ENCODE data around the gene PTPRG. TPM values are rescaled to one million over a fixed set of nuclear protein-coding genes. Genes with fewer than 3 reads are reported as not detected.

The PTPRG gene
- total RNA-seq, 1 experiment from 2014 or later = 0.73 TPM

- BruUV-seq (replicated peaks) = no TSS peak
- no peak for ATAC-seq
- ChIA-PET POLR2A (ENCODE audit: unreplicated experiment) (no interaction called here), CTCF (no interaction called here)
- H3K79me2 ChIP-seq (ENCODE audit: low read length) = no peaks in the 10 kb centered on the region
- H3K4me2 ChIP-seq (ENCODE audit: low read length) = no peak overlapping the region
- intact Hi-C loops (cut with micrococcal nuclease) = no loop called here
- DNase-seq = no peak
- no peak overlapping the region for H3K27ac ChIP-seq (ENCODE audit: low read length)
- H3K4me3 ChIP-seq (ENCODE audit: low read length) = no peak overlapping the region
- H3K4me1 ChIP-seq (ENCODE audit: insufficient read depth, low read length) = no peaks in the 10 kb centered on the region
- H4K20me1 ChIP-seq (ENCODE audit: low read length) = no peaks in the 10 kb centered on the region
- H3K36me3 ChIP-seq (ENCODE audit: low read depth, low read length) = no peaks in the 10 kb centered on the region
- TF ChIP-seq EZH2phosphoT487 (IDR thresholded peaks at IDR 0.05; ENCODE audit: borderline replicate concordance, low read length) (no peak), CTCF (conservative IDR thresholded peaks at IDR 0.05; ENCODE audit: low read depth, low read length) (no peak), EZH2 (IDR thresholded peaks at IDR 0.05; ENCODE audit: low read length, unreplicated experiment) (no peak)
- no peaks in the 10 kb centered on the region for H3F3A ChIP-seq (ENCODE audit: low read length, unreplicated experiment)
- no peak overlapping the region for H3K9ac ChIP-seq (ENCODE audit: low read length)
- no peaks in the 10 kb centered on the region for H3K27me3 ChIP-seq (ENCODE audit: low read length)
- H3K9me3 ChIP-seq (ENCODE audit: low read length) = no peaks in the 10 kb centered on the region
- H3K9me2 ChIP-seq (replicated peaks; ENCODE audit: low read length) = no peaks in the 10 kb centered on the region
- H2AFZ ChIP-seq (ENCODE audit: low read length) = no peak overlapping the region
Measured at GRCh38 chr3:61945657-61946056, 384.3 kb downstream of the PTPRG start.

GRCh38 chr3:61946570-61947324 is 385.4 kb downstream of the PTPRG start:
- POLR2A ChIA-PET (ENCODE audit: unreplicated experiment) = no interaction called here
- Histone ChIP-seq H3K9me2 (replicated peaks; ENCODE audit: low read length) (no peaks in the 10 kb centered on the region), H3F3A (ENCODE audit: low read length, unreplicated experiment) (no peaks in the 10 kb centered on the region), H3K9ac (ENCODE audit: low read length) (no peak overlapping the region), H3K27ac (ENCODE audit: low read length) (no peak overlapping the region), H3K27me3 (ENCODE audit: low read length) (no peaks in the 10 kb centered on the region), H3K4me1 (ENCODE audit: insufficient read depth, low read length) (no peaks in the 10 kb centered on the region), H4K20me1 (ENCODE audit: low read length) (no peaks in the 10 kb centered on the region), H3K4me2 (ENCODE audit: low read length) (no peak overlapping the region), H3K4me3 (ENCODE audit: low read length) (no peak overlapping the region), H2AFZ (ENCODE audit: low read length) (no peak overlapping the region), H3K79me2 (ENCODE audit: low read length) (no peaks in the 10 kb centered on the region), H3K9me3 (ENCODE audit: low read length) (no peaks in the 10 kb centered on the region), H3K36me3 (ENCODE audit: low read depth, low read length) (no peaks in the 10 kb centered on the region)
- intact Hi-C loops (cut with micrococcal nuclease) = no loop called here
- CTCF ChIA-PET = no interaction called here
- no TSS peak for BruUV-seq (replicated peaks)
- no peak for TF ChIP-seq EZH2phosphoT487 (IDR thresholded peaks at IDR 0.05; ENCODE audit: borderline replicate concordance, low read length)
- TF ChIP-seq CTCF (conservative IDR thresholded peaks at IDR 0.05; ENCODE audit: low read depth, low read length) = no peak
- TF ChIP-seq EZH2 (IDR thresholded peaks at IDR 0.05; ENCODE audit: low read length, unreplicated experiment) = no peak
- ATAC-seq (no peak), DNase-seq (no peak)

GRCh38 chr3:61947456-61947855 is 386.1 kb downstream of the PTPRG start:
- no peaks in the 10 kb centered on the region for H3K27me3 ChIP-seq (ENCODE audit: low read length)
- intact Hi-C loops (cut with micrococcal nuclease) = no loop called here
- CTCF ChIA-PET = no interaction called here
- BruUV-seq (replicated peaks) = no TSS peak
- no peaks in the 10 kb centered on the region for H3K36me3 ChIP-seq (ENCODE audit: low read depth, low read length)
- no peak overlapping the region for H2AFZ ChIP-seq (ENCODE audit: low read length)
- H3K4me2 ChIP-seq (ENCODE audit: low read length) = no peak overlapping the region
- TF ChIP-seq EZH2 (IDR thresholded peaks at IDR 0.05; ENCODE audit: low read length, unreplicated experiment) (no peak), CTCF (conservative IDR thresholded peaks at IDR 0.05; ENCODE audit: low read depth, low read length) (no peak), EZH2phosphoT487 (IDR thresholded peaks at IDR 0.05; ENCODE audit: borderline replicate concordance, low read length) (no peak)
- no peak overlapping the region for H3K9ac ChIP-seq (ENCODE audit: low read length)
- H4K20me1 ChIP-seq (ENCODE audit: low read length) = no peaks in the 10 kb centered on the region
- DNase-seq (no peak), ATAC-seq (no peak)
- no peaks in the 10 kb centered on the region for H3K9me3 ChIP-seq (ENCODE audit: low read length)
- H3K27ac ChIP-seq (ENCODE audit: low read length) = no peak overlapping the region
- POLR2A ChIA-PET (ENCODE audit: unreplicated experiment) = no interaction called here
- no peaks in the 10 kb centered on the region for H3K4me1 ChIP-seq (ENCODE audit: insufficient read depth, low read length)
- H3F3A ChIP-seq (ENCODE audit: low read length, unreplicated experiment) = no peaks in the 10 kb centered on the region
- no peak overlapping the region for H3K4me3 ChIP-seq (ENCODE audit: low read length)
- H3K79me2 ChIP-seq (ENCODE audit: low read length) = no peaks in the 10 kb centered on the region
- H3K9me2 ChIP-seq (replicated peaks; ENCODE audit: low read length) = no peaks in the 10 kb centered on the region

Measured in PC-3 (cell line).